SK-N-SH (cell line): ENCODE data around the gene THUMPD2. TPM values are rescaled to one million over a fixed set of nuclear protein-coding genes. Genes with fewer than 3 reads are reported as not detected.

Experiments
- CTCF ChIA-PET: fragments of 300-600, 350-600 bp; formaldehyde crosslinking; extraction: SDS; loops from one replicate; lab custom pipeline; 2021; lab: Yijun Ruan, JAX
- POLR2A ChIA-PET: fragments of 350-600 bp; sonication (Branson Sonifier 250); formaldehyde crosslinking; extraction: SDS; loops from one replicate; lab custom pipeline; 2020; ENCODE audit warnings: antibody characterized with exemption, inconsistent platforms; lab: Yijun Ruan, JAX
- DNase-seq: peaks from one replicate; pipeline ENCODE4 v3.0.0; 2012
- H2AFZ ChIP-seq: fragments of 200-600 bp; sonication (generic); 2 replicates; pipeline ENCODE4 v1.8.1; 2016; ENCODE audit warnings: antibody characterized with exemption, mild to moderate bottlenecking, low read depth
- H3F3A ChIP-seq: fragments of 200-600 bp; sonication (generic); replicated peaks from 2 replicates; pipeline ENCODE3; 2016; ENCODE audit warnings: antibody characterized with exemption, mild to moderate bottlenecking; ENCODE audit not compliant: insufficient read depth
- H3K27ac ChIP-seq, 2 experiments: fragments of 200-500 bp in 1 of 2; fragments of 200-600 bp in 1 of 2; sonication (Bioruptor generic) in 1 of 2; sonication (generic), shearing (Covaris generic) in 1 of 2; 2 replicates each; pipeline versions ENCODE4 v1.5.1 to v1.6.1; 2014 to 2016; ENCODE audit warnings: low read depth in 2 of 2, inconsistent platforms in 1 of 2, low read length in 1 of 2, mild to moderate bottlenecking in 1 of 2, mixed read lengths in 1 of 2
- H3K27me3 ChIP-seq: fragments of 200-600 bp; sonication (generic), shearing (Covaris generic); 2 replicates; pipeline ENCODE4 v1.6.1; 2016; ENCODE audit warnings: mixed run types; ENCODE audit not compliant: insufficient read depth
- H3K36me3 ChIP-seq, 2 experiments: fragments of 200-500 bp in 1 of 2; fragments of 200-600 bp in 1 of 2; sonication (Bioruptor generic) in 1 of 2; sonication (generic) in 1 of 2; replicated peaks in 1 of 2; 2 replicates each; pipeline versions ENCODE3 to v1.5.1; 2014 to 2016; ENCODE audit warnings: low read length in 1 of 2, mild to moderate bottlenecking in 1 of 2; ENCODE audit not compliant: insufficient read depth in 2 of 2, control insufficient read depth in 1 of 2
- H3K4me1 ChIP-seq, 2 experiments: fragments of 200-500 bp in 1 of 2; fragments of 200-600 bp in 1 of 2; sonication (Bioruptor generic) in 1 of 2; sonication (generic), shearing (Covaris generic) in 1 of 2; 2 replicates each; pipeline versions ENCODE4 v1.5.1 to v1.6.1; 2014 to 2016; ENCODE audit warnings: low read depth in 1 of 2, low read length in 1 of 2, mixed run types in 1 of 2; ENCODE audit not compliant: insufficient read depth in 2 of 2, control insufficient read depth in 1 of 2
- H3K4me2 ChIP-seq: fragments of 200-600 bp; sonication (generic), shearing (Covaris generic); 2 replicates; pipeline ENCODE4 v1.6.1; 2017; ENCODE audit warnings: mixed run types
- H3K4me3 ChIP-seq, 2 experiments: fragments of 200-500 bp in 1 of 2; fragments of 200-600 bp in 1 of 2; sonication (Bioruptor generic) in 1 of 2; sonication (generic), shearing (Covaris generic) in 1 of 2; 2 replicates each; pipeline versions ENCODE4 v1.5.1 to v1.8.1; 2014 to 2016; ENCODE audit warnings: low read depth in 2 of 2, inconsistent platforms in 1 of 2, low read length in 1 of 2, mild to moderate bottlenecking in 1 of 2, mixed read lengths in 1 of 2, moderate library complexity in 1 of 2
- H3K79me2 ChIP-seq: fragments of 200-600 bp; sonication (generic); 2 replicates; pipeline ENCODE4 v1.8.1; 2017; ENCODE audit warnings: mild to moderate bottlenecking; ENCODE audit not compliant: insufficient read depth
- H3K9ac ChIP-seq: fragments of 200-600 bp; sonication (generic); 2 replicates; pipeline ENCODE4 v1.6.1; 2017; ENCODE audit warnings: mixed run types
- H3K9me2 ChIP-seq: fragments of 200-600 bp; sonication (generic); 2 replicates; pipeline ENCODE4 v1.6.1; 2017; ENCODE audit warnings: mixed run types
- H3K9me3 ChIP-seq: fragments of 200-600 bp; sonication (generic); 2 replicates; pipeline ENCODE4 v1.6.1; 2017; ENCODE audit warnings: mixed run types, mild to moderate bottlenecking, moderate library complexity
- H4K20me1 ChIP-seq: fragments of 200-600 bp; sonication (generic); 2 replicates; pipeline ENCODE4 v1.6.1; 2017; ENCODE audit warnings: mild to moderate bottlenecking, mixed run types; ENCODE audit not compliant: insufficient read depth
- EP300 ChIP-seq, 2 experiments: IDR thresholded peaks; 2 replicates each; pipeline versions ENCODE4 v1.4.0 to v1.6.1; 2012; ENCODE audit warnings: borderline replicate concordance in 1 of 2, low read depth in 1 of 2, low read length in 1 of 2
- EZH2phosphoT487 ChIP-seq: fragments of 200-600 bp; sonication (generic); IDR thresholded peaks from 2 replicates; pipeline ENCODE4 v1.6.1; 2017; ENCODE audit warnings: low read depth, mixed run types, mild to moderate bottlenecking, antibody characterized with exemption, moderate library complexity, borderline replicate concordance
- GATA2 ChIP-seq: sonication (generic); formaldehyde crosslinking; IDR thresholded peaks from 2 replicates; pipeline ENCODE4 v1.5.0; 2020; ENCODE audit warnings: mild to moderate bottlenecking, missing genetic modification reagents
- MEF2A ChIP-seq: IDR thresholded peaks from 2 replicates; pipeline ENCODE4 v1.4.0; 2012; ENCODE audit warnings: low read depth, borderline replicate concordance
- MXI1 ChIP-seq: IDR thresholded peaks from 2 replicates; pipeline ENCODE4 v1.6.1; 2012; ENCODE audit warnings: mild to moderate bottlenecking, low read depth, low read length, improper control_type of control experiment
- NFIC ChIP-seq: IDR thresholded peaks from 2 replicates; pipeline ENCODE4 v1.4.0; 2012; ENCODE audit warnings: borderline replicate concordance
- POLR2AphosphoS5 ChIP-seq: IDR thresholded peaks from 2 replicates; pipeline ENCODE4 v1.6.1; 2012; ENCODE audit warnings: low read depth, low read length
- SMC3 ChIP-seq: IDR thresholded peaks from 2 replicates; pipeline ENCODE4 v1.6.1; 2012; ENCODE audit warnings: low read depth, low read length, improper control_type of control experiment
- TCF12 ChIP-seq: IDR thresholded peaks from 2 replicates; pipeline ENCODE4 v1.4.0; 2012
- USF2 ChIP-seq: fragments of 150-350 bp; IDR thresholded peaks from 2 replicates; pipeline ENCODE4 v1.6.1; 2017; ENCODE audit warnings: antibody characterized with exemption, low read length, low read depth, borderline replicate concordance
- YY1 ChIP-seq: IDR thresholded peaks from 2 replicates; pipeline ENCODE4 v1.4.0; 2012; ENCODE audit warnings: low read depth, mild to moderate bottlenecking
- WGBS: methylation state at CpG from one replicate; pipeline ENCODE4 v1.1.6; 2017; ENCODE audit warnings: low lambda C conversion rate; 5-methylcytosine and 5-hydroxymethylcytosine counted together
- polyA plus RNA-seq, 3 experiments: library from polyadenylated mRNA; depleted of rRNA; stranded (reverse); fragments of >200 nt; gene quantifications; 2 replicates each; pipeline ENCODE4 v1.2.3, GENCODE V29; 2012

THUMPD2 gene
- polyA plus RNA-seq, 1 of the 3 experiments (the other 2 are of a cell fraction): 5.3 TPM

GRCh38 chr2:39710807-39711206 lies 68.3 kb downstream of the THUMPD2 start:
- Histone ChIP-seq H4K20me1 (no peaks in the 10 kb centered on the region), H3F3A (no peaks in the 10 kb centered on the region), H3K4me2 (no peak overlapping the region), H2AFZ (no peak overlapping the region), H3K4me3 (no peak overlapping the region), H3K27ac (no peak overlapping the region), H3K9ac (no peak overlapping the region), H3K36me3 (no peaks in the 10 kb centered on the region), H3K27me3 (no peaks in the 10 kb centered on the region), H3K9me3 (no peaks in the 10 kb centered on the region), H3K79me2 (no peaks in the 10 kb centered on the region), H3K9me2 (no peaks in the 10 kb centered on the region), H3K4me1 (peaks cover 0 to 2% of the 10 kb centered on the region in 2 experiments; a peak in 2 of 4 replicates)
- ChIA-PET POLR2A (no interaction called here), CTCF (interaction anchor here (10.8 kb wide), 1 partner anchor 18 kb away, joined by 88 read pairs; no protein-coding TSS in a partner anchor)
- WGBS: 35% methylated on average over 3 of the region's 3 CpGs
- DNase-seq: no peak
- TF ChIP-seq SMC3 (no peak), POLR2AphosphoS5 (no peak), NFIC (no peak), EP300 (IDR thresholded peaks at IDR 0.05; ENCODE audit: borderline replicate concordance in 1 of 2, low read depth in 1 of 2, low read length in 1 of 2) (no peak)

GRCh38 chr2:39708003-39708402 lies 71.1 kb downstream of the THUMPD2 start:
- CTCF ChIA-PET: interaction anchor here (1.2 kb wide), 1 partner anchor 11 kb away, joined by 3 read pairs; no protein-coding TSS in a partner anchor
- H3K36me3 ChIP-seq: no peaks in the 10 kb centered on the region
- no peaks in the 10 kb centered on the region for H3F3A ChIP-seq
- no peak for DNase-seq
- H3K9me2 ChIP-seq: no peaks in the 10 kb centered on the region
- TF ChIP-seq SMC3 (no peak), YY1 (no peak), GATA2 (CRISPR knock-in tag) (no peak), EP300 (IDR thresholded peaks at IDR 0.05; ENCODE audit: borderline replicate concordance in 1 of 2, low read depth in 1 of 2, low read length in 1 of 2) (no peak), MEF2A (no peak), USF2 (no peak), NFIC (no peak), EZH2phosphoT487 (no peak), TCF12 (no peak), MXI1 (no peak)
- POLR2A ChIA-PET: no interaction called here
- H3K79me2 ChIP-seq: no peaks in the 10 kb centered on the region
- no peak overlapping the region for H3K4me3 ChIP-seq
- no peak overlapping the region for H3K27ac ChIP-seq
- peaks cover 0 to 7% of the 10 kb centered on the region in 2 experiments; a peak in 2 of 4 replicates for H3K4me1 ChIP-seq
- H4K20me1 ChIP-seq: no peaks in the 10 kb centered on the region
- WGBS: 90% methylated on average over 9 of the region's 9 CpGs
- no peak overlapping the region for H2AFZ ChIP-seq
- H3K9me3 ChIP-seq: no peaks in the 10 kb centered on the region
- H3K4me2 ChIP-seq: no peak overlapping the region
- no peaks in the 10 kb centered on the region for H3K27me3 ChIP-seq
- H3K9ac ChIP-seq: no peak overlapping the region
